Measurements from ENCODE around the gene PEAK1.

DNA sequence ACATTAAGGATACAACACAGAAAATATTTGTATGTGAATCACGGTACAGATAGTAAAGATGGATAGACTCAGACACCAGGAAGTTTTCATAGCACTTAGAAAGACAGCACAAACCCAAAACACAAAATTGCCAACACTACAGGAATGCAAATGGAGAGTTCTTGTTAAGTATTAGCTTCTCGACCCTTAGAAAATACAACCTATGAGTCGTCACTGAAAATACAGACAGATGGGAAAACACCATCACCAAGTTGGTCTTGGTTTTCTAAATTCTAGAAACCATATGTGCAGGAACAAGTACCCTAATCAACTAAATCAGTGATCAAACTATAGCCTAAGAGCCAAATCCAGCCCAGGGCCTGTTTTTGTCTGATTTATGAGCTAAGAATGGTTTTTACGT, 50.7 kb downstream of the PEAK1 start:
- no peak for TF ChIP-seq CTCF (IDR thresholded peaks at IDR 0.05)
- no peak for TF ChIP-seq EP300 (IDR thresholded peaks at IDR 0.05)
- no peak for TF ChIP-seq POLR2A (IDR thresholded peaks at IDR 0.05)
